ENCODE results near the gene HIPK2.

HIPK2 gene

GRCh38 chr7:139695051-139695450, 82.7 kb downstream of the HIPK2 start:
- DNase-seq (ENCODE audit: low read depth): no peak

DNA sequence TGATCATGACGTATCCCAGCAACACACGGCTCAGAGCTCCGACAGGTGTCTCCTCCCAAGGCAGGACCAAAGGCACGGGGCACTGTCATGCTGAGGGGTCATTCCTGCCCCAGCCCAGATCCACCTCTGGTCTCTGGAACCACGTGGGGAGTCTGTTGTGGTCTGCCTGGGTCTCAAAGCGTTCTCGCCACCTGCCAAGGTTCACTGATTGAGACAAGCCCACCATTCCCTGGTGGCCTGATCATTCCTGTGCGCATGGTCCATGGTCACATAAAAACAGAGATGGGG, 83.5 kb downstream of the HIPK2 start:
- DNase-seq (ENCODE audit: low read depth): no peak

- no peak for DNase-seq (ENCODE audit: low read depth)
Observed at GRCh38 chr7:139693651-139694388, 84.0 kb downstream of the HIPK2 start.

GRCh38 chr7:139692723-139693122, 85.1 kb downstream of the HIPK2 start:
- no peak for DNase-seq (ENCODE audit: low read depth)

DNA sequence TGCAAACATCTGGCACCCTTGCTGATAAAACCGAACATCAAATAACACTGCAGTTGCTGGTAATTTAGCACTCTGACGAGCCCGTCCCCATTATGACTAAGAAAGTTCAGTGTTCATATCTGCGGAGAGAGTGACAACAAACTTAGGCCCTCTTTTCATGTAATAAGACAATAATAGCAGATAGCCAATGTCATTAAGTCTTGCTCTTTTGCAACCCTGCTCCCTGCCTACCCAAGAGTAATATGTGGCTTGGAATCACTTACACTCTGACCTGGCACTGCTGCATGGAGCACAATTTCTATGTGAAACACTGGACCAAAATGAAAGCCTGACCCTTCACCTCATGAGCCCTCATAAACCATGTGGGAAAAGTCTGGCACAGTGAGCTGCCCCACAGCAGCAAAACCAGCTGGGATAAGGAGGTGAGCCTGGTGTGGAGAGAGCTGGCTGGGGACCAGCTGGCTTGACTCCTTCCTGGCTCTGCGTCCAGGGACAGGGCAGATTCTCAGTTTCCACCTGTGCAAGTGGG, 86.5 kb downstream of the HIPK2 start:
- DNase-seq (ENCODE audit: low read depth): no peak

GRCh38 chr7:139687980-139688632, 89.7 kb downstream of the HIPK2 start:
- no peak for DNase-seq (ENCODE audit: low read depth)

GRCh38 chr7:139687211-139687954, 90.4 kb downstream of the HIPK2 start:
- DNase-seq (ENCODE audit: low read depth): no peak

DNA sequence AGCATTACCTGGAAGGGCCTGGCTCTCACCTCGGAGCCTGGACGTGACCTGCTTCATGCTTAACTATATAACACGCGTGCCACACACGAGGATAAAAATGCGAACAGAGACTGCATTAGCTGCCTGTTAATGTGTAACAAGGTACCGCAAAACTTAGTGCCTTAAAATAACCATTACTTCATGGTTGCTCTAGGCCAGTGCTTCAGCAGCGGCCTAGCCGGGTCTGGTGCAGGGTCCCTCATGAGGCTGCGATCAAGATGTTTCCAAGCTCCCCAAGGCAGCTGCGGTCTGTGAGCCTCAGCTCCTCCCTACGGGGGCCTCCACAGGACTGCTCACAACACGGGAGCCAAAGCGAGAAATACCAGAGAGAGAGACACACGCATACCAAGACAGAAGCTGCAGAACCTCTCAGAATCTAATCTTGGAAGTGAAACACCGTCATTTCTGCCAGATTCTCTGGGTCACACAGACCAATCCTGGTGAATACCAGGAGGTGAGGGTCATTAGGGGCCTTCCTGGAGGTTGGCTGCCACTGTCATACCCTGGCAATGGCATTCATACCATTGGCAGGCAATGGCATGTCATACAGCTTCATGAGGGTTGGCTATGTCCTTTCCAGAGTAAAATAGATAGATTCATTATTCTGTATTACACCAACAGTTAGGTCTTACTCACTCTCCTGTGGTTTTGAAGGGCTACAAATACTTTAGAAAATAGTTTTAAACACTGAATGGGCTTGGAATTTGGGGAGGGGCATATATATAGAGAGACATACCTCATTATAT, 94.5 kb downstream of the HIPK2 start:
- DNase-seq (ENCODE audit: low read depth): no peak

GRCh38 chr7:139682136-139683013, 95.4 kb downstream of the HIPK2 start:
- DNase-seq (ENCODE audit: low read depth): no peak

- no peak for DNase-seq (ENCODE audit: low read depth)
Observed at GRCh38 chr7:139681812-139682135, 96.0 kb downstream of the HIPK2 start.

GRCh38 chr7:139681463-139681755, 96.4 kb downstream of the HIPK2 start:
- DNase-seq (ENCODE audit: low read depth): no peak

GRCh38 chr7:139680676-139681462, 96.9 kb downstream of the HIPK2 start:
- DNase-seq (ENCODE audit: low read depth): peak; percentile 40

DNA sequence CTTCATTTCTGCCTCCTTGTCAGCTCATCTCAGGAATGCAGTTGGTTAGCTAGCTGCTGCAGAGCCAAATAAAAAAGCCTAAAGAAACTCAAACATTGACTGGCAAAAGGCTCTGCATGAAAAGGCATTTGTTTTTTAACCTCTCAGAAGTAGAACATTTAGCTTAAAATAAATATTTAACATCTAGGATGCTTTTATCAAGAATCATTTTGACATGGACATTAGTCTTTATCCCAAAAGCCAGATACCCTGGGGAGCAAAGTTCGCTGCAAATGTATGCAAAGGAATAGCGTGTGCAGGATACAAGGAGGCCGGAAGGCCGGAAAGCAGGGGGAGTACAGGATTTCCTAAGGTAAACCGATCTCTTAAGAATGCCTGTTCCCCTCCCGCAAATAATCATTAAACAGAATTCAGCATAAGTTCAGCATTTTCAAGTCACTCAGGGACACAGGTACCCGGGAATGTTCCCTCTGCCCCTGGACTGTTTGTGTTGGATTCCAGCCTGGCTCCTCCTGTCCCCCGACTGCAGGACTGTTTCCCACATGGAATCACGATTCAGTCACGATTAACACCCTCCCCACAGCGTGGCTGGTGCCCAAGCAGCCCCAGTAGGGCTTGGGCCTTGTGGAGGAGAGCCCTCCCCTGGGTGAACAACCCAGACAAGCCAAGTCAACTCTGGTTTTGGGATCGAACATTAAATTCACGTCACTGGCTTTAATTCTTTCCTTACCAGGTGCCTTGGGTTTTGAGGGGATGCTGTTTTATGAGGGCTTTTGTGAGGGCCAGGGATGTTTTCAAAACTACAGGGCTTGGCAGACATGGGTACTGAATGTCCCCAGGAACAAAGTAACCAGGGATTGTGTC, 97.8 kb downstream of the HIPK2 start:
- no peak for DNase-seq (ENCODE audit: low read depth)

GRCh38 chr7:139676390-139676789, 101.4 kb downstream of the HIPK2 start:
- DNase-seq (ENCODE audit: low read depth): no peak

GRCh38 chr7:139675127-139676125, 102.4 kb downstream of the HIPK2 start:
- DNase-seq (ENCODE audit: low read depth): no peak

- no peak for DNase-seq (ENCODE audit: low read depth)
Observed at GRCh38 chr7:139674752-139675126, 103.1 kb downstream of the HIPK2 start.

DNA sequence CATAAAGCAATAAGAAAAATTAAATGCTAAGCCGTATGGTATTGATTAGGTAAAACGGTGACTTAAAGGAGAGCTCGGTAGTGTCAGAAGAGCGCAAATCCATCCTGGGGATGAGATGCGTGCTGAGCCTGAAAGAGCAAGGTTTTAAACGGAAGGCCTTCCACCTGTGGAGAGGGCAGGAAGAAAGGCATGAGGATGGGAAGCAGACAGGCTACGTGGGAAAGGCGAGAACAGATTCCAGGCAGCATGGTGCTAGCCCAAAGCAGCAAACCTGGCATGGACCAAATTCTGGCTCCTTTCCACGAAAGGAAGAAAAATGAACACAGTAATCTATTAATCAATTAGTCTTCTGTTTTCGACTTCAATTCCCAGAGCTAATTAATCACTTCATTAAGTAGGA, 103.5 kb downstream of the HIPK2 start:
- no peak for DNase-seq (ENCODE audit: low read depth)

DNA sequence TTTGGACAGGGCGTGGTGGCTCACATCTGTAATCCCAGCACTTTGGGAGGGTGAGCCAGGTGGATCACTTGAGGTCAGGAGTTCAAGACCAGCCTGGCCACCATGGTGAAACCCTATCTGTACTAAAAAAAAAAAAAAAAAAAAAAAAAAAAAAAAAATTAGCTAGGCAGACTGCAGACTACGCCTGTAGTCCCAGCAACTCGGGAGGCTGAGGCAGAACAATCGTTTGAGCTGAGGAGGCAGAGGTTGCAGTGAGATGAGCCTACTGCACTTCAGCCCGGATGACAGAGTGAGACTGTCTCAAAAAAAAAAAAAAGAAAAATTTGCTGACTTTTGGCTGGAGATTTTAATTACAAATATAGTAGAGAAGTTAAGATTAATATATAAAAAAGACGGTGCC, 104.0 kb downstream of the HIPK2 start:
- DNase-seq (ENCODE audit: low read depth): no peak

- no peak for DNase-seq (ENCODE audit: low read depth)
Observed at GRCh38 chr7:139673230-139673629, 104.6 kb downstream of the HIPK2 start.
